ENCODE measurements around the gene PCP2.

DNA sequence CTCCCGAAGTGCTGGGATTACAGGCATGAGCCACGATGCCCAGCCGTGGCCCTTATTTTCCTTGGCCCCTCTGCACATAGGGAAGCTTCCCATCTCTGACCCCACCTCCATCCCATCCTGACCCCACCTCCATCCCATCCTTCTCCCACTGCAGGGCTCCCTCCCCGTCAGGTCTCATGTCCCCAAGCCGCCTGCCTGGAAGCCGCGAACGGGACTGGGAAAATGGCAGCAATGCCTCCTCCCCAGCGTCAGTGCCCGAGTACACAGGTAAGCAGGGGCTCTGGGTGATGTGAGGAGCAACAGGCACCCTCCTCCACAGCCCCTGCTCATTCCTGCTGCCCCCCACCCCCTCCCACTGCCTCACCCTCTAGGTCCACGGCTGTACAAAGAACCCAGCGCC is 16.3 kb downstream of the PCP2 start:
- no peak for TF ChIP-seq CTCF (IDR thresholded peaks at IDR 0.05)
- no peak for TF ChIP-seq POLR2A (IDR thresholded peaks at IDR 0.05)
